ENCODE results near the gene WNT3.

The WNT3 gene

DNA sequence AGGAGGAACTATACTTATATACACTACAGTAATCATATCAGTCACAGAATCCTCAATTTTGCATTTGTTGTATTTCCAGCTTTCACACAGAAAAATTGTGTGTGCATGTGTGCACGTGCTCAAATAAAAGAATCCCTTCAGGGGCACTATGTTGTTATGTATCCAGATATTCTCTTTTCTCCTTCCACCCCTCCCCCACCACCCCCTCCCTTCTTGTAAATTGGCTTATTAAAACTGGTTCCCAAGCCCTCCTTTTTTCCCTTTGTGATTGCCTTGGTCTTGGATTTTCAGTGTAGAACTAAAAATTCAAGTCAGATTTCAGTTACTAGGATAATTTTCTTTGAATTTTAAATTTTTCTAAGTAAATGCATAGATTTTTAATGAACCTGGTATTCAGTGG lies 86.3 kb downstream of the WNT3 start:
- no peak for DNase-seq (ENCODE audit: low read depth in 2 of 2)

DNA sequence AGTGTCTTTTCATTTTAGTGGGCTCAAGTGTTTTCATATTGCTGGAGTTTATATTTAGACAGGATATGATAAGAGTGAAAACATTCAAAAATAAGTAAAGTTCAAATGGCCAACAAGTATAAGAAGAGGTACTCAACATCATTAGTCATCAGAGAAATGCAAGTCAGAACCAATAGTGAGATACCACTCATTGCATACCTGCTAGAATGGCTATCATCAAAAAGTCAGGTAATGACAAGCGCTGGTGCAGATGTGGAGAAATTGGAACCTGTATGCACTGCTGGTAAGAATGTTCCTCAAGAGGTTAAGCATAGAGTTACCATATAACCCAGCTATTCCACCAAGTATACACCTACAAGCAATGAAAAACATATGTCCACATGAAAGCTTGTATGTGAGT lies 87.8 kb downstream of the WNT3 start:
- no peak for DNase-seq (ENCODE audit: low read depth in 2 of 2)

DNA sequence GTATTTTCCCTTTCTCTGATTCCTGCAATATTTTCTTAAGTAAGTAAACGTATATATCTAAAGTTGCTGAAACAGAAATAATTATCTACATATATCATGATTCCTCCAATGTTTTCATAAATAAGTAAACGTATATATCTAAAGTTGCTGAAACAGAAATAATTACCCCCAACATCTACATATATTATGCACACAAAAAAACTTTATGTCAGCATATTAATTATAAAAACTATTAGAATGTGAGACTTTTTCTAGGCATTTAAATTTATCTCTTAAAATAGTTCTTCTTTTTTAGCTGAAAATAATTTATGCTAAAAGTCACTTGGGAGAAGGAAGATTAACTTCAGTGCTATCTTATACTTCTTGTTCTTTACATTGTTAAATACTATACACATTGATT lies 88.5 kb downstream of the WNT3 start:
- DNase-seq (ENCODE audit: low read depth in 2 of 2) = no peak

DNA sequence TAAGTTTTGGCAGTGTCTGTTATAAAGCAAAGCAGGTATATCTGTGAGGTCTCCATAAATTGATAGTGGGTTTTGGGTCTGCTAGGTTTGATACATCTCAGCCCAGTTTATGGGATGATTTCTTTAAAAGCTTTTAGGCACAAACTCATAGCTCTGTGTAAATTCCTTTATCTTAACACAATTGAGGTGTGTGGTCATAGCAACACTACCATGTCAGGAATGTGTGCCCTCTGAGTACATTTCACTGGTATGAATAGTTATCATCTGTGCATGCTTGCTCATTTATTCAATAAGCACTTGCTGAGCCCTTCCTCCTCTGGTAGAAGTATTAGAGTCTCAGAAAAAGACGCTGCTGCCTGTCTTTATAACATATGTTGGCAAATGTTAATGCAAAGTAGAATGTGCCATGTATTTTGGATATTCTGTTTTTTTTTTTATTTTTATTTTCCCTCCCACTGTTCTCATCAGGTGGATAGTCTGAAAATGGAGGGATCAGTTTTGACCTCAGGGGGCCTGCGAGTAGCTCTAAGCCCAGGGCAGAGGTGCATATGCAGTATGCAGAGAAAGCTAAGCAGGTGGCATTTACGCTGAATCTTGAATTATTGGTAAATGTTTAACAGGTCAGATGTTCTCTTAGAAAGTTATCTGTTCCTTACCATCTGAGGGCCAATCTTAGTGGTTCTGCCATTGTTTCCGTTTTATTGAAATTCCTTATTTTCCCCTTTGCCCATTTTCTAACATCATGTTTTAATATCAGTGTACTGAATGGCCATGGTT lies 90.7 kb downstream of the WNT3 start:
- no peak for DNase-seq (ENCODE audit: low read depth in 2 of 2)

DNA sequence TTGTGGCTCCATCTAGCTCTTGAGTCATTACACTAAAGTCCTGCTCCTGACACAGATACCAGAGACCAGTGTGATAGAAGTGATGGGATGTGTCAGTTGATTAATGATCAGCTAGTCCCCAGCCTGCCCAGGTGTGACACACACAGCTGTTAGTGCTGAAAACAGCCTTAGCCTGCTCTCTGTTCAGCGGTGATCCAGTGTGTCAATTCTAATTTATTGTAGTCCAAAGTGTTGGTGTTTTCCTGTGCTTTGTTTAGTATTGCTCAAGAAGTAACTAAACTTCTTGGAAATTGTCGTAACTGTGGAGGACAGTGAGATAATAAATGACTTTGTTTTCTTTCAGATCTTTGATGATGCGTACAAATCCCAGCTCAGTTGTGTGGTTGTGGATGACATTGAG lies 92.3 kb downstream of the WNT3 start:
- DNase-seq (ENCODE audit: low read depth in 2 of 2) = no peak

DNA sequence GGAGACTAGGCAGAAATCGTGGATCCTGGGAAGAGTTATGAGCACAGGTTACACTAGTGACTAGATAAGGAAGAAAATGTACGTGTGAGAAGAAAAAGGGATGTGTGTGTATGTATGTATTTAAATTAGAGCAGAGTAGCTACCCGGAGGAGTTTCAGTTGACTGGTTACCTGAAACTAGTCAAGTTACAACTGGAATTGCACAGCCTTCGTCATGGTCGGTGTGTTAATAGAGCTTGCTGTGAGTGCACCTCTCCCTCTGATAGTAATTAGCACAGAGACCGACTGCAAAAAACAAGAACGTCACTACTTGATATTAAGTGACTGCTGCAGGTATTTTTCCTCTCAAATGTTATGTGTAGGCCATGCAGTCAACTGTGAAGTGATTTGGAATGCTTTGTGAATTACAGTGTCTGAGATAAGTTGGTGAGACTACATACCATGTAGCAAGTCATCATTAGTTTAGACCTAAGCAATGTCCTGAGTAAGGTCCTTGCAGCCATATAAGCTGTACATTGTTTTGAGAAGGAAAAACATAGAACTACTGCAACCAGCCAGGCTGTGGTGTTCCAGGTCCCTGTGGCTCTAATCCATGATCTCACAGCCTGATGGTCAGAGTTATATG lies 95.7 kb downstream of the WNT3 start:
- DNase-seq (ENCODE audit: low read depth in 2 of 2) = no peak

DNA sequence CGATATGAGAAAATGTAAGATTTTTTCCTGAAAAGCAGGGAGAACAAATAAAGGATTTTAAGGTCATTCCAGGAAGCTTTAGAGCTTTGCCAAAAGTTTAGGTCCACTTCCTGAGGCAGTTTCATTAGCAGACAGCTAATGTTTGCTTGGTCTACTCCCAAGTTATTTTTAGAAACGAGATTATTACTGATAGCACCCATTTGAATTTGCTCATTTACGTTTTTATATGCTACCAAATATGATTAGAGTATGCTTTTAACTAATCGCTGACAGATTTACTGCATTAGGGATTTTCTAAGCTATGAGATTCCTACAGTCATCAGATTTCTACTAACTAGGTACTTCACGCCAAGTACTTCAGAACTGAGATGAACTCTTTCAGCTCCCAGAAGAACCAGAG lies 98.1 kb downstream of the WNT3 start:
- DNase-seq (ENCODE audit: low read depth in 2 of 2) = no peak

DNA sequence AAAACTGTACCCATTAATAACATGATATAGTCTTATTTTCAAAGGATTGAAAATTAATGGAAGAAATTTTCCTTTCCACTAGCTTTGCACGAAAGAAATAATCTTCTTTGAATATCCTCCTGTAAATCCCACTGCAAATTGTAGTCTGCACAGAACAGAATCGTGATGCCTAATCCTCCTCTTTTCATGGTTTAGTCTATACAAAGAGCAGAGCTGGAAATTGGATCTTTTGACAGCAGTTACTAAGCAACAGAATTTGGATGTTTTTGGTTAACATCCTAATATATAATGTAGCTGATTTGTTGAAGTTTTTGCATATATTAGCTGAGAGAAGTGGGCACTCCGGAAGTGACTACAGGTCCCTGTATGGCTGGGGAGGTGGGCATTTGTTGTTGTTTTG lies 98.6 kb downstream of the WNT3 start:
- DNase-seq (ENCODE audit: low read depth in 2 of 2) = no peak

DNA sequence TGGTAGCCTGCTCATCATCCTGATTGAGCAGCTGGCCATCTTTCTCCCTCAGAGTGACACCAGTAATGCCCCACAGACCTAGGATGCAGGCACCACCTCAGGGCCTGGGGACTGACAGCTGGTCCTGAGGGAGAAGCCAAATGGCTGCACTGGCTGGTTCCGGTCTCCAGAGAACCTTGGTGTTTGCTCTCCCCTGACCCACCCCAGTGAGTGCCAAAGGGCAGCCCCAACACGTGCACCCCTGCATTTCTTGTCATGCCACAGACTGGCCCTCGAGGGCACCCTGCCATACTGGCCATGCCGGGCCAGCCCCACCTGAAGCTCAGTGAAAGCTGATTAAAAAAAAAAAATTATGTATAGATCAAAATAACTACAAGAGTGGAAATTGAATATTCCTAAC lies 100.5 kb downstream of the WNT3 start:
- no peak for DNase-seq (ENCODE audit: low read depth in 2 of 2)
